ENCODE measurements around the gene KIFC3.
A peak's percentile ranks its signal among the peaks of the same experiment; 100 is the strongest.
"Not testable (repeated sequence)": the region's sequence is repeated elsewhere in the genome, so short reads cannot be mapped to it uniquely, and the experiment has no call there.

KIFC3 gene

DNA sequence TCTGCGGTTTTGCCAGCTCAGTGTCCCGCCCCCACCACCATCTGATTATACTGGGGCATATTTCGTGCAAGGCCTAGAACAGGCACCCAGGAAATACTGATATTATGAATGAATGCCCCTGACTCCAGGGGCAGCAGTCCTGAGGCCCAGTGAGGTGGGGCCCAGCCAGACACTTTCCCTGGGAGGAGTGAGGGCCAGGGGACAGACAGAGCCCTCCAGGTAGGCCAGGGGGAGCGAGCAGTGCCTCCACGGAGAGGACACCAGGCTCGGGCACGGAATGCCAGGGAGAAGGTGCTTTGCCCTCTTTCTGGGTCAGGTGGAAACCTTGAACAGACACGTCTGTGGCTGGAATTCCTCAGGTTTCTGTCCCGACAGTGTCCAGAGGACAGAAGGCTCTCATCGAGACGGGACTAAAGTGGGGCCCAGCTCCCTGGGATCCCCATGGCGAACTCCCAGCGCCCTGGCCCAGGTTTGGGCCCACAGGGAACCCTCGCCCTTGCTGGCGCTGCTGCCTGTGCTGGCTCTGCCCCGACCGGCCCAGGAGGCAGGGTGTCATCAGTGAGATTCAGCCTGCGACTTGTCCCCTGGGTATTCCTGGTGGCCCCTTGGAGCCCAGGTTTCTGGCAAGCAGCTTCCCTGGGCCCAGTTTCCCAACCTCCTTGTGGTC, 62.4 kb downstream of the KIFC3 start:
- no peak for DNase-seq (ENCODE audit: low spot score)

- no peak for DNase-seq (ENCODE audit: low spot score)
Observed at GRCh38 chr16:57738844-57739243, 63.4 kb downstream of the KIFC3 start.

GRCh38 chr16:57736419-57737351, 65.6 kb downstream of the KIFC3 start:
- peak; percentile 27 for DNase-seq (ENCODE audit: low spot score)

DNA sequence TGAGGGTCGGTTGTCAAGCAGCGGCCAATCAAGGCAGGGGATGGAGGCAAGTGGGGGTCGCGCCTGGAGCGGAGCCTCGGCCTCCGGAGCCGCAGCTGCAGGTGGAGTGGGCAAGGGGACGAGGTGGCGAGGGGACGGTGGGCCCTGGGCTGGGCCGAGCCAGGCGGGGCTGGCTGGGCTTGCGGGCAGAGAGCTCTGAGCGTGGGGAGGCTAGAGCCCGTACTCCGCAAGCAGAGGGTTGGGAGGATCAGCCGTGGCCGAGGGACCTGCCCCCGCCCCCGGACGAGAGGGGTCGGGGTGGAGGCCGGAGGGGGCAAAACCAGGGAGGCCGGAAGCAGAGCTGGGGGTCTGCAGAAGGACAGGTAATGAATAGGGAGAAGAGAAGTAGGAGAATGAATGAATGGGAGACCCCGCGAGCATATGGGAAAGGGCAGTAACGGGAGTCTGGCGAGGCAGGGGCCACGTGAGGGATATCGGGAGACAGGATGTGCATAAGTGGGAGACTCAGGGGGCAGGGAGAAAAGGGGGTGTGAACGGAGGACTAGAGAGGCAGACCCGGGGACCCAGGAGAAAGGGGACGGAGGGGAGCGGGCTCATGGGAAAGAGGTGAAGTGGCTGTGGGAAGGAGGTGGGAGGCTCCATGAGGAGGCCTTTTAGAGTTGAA, 66.4 kb downstream of the KIFC3 start, which contains the start of gene KATNB1:
Gene KATNB1, plus strand, starts transcription at position 16 of the 664 bp plus-strand sequence. CDS start 1,474 bp downstream, outside the sequence.
- DNase-seq (ENCODE audit: low spot score): no peak

DNA sequence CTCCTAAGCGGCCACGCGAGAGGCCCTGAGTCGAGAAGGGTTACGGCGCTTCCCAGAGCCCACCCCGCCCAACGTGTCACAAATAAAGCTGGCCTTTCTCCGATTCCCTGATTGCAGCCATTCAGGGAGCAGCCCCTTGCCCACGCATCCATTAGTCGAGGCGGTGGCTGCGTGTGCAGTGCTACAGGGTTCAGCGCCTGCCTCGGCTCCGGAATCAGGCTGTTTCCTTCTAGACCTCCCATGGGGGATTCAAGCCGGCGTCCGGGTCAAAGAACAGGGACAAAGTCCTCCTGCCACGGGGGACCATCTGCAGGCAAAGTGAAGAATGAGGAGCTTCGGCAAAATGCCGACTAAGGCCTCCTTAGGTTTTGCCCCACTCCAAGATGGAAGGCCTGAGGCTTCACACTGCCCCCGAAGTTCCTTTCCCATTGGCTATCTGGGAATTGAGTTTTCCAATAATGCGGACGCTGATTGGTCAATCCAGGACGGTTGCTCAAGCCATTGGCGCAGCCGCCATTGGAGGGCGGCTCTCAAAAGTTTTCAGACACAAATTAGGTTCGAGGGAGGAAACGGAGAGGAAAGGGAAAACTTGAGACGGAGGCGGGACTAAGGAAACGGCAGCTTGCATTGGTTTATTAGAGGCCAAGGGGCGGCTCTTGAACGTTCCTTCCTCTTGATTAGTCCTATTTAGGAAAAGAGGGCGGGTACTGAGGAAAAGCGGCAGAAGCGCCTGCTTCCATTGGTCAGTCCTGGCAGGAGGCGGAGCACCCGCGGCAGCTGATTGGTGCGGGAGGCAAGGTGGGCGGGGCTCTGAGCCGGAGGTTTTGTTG, 67.2 kb downstream of the KIFC3 start:
- DNase-seq (ENCODE audit: low spot score): peak; percentile 100

DNA sequence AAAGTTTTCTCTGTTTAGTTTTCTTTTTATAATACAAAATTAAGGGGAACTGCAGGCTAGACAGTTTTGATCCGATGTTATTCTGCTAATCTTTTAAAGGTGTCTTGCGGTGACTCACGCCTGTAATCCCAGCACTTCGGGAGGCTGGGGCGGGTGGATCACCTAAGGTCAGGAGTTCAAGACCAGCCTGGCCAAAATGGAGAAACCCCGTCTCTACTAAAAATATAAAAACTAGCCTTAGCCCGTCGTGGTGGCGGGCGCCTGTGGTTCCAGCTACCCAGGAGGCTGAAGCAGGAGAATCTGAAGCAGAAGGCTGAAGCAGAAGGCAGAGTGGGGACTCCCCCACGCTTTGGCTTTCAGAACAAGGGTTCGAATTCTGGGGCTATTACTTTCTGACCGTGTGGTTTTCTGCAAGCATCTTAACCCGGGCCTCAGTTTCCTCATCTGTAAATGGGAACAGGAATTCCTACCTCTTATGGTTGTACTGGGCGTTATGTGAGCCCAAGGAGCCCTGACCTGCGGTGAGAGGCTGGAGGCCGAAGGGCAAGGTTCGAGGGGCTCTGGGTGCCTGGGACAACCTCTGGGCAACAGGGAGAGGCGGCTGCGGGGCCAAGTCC, 67.9 kb downstream of the KIFC3 start:
- no peak for DNase-seq (ENCODE audit: low spot score)

DNA sequence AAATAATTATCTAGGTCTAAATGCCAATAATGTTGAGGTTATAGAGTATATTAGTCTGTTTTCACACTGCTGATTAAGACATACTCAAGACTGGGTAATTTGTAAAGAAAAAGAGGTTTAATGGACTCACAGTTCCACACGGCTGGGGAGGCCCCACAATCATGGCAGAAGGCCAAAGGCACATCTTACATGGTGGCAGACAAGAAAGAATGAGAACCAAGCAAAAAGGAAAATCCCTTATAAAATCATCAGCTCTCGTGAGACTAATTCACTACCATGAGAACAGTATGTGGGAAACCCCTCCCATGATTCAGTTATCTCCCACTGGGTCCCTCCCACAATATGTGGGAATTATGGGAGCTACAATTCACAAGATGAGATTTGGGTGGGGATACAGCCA, 69.6 kb downstream of the KIFC3 start:
- no peak for DNase-seq (ENCODE audit: low spot score)

- no peak for DNase-seq (ENCODE audit: low spot score)
Observed at GRCh38 chr16:57732037-57732436, 70.3 kb downstream of the KIFC3 start.

DNA sequence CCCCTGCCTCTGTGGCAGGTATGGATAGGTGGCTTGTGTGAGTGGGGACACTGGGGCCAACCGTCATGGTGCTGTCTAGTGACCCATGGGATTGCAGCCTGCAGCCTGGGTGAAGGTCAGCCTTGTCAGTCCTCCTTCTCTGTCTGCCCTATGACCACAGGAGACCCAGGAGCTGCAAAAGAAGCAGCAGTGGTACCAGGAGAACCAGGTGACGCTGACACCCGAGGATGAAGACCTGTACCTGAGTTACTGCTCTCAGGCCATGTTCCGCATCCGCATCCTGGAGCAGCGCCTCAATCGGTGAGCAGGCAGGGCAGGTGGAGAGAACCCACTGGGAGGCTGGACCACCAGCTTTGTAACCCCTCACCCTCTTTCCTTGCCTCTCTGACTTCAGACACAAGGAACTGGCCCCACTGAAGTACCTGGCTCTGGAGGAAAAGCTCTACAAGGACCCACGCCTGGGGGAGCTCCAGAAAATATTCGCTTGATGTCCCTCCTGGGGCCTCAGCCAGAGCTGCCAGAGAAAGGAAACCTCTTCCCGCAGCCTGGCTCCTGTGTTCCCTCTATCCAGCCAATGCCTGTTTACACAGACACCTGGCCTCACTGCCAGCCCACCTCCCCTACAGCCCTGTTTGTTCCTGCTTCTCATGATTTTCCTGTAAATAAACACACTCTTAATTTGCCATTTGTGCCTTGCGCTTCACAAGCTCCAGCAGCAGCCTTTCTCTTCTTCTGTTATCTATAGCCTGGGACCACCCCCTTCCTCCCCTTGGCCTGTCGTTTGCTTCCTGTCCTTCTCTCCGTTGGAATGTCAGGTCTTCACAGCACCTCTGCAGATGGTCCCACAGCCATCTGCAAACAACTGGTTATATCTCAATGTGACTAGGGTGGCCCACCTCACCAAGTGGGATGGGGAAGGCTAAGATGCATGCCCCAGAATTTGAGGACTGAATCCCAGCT, 71.2 kb downstream of the KIFC3 start:
- DNase-seq (ENCODE audit: low spot score): no peak

- not testable (repeated sequence) for DNase-seq (ENCODE audit: low spot score)
Observed at GRCh38 chr16:57729852-57730251, 72.4 kb downstream of the KIFC3 start.

DNA sequence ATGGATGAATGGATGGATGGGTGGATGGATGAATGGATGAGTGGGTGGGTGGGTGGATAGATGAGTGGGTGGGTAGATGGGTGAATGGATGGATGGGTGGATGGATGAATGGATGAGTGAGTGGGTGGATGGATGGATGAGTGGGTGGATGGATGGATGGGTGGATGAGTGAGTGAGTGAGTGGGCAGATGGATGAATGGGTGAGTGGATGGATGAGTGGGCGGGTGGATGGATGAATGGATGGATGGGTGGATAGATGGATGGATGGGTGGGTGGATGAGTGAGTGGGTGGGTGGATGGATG, 73.2 kb downstream of the KIFC3 start:
- DNase-seq (ENCODE audit: low spot score): no peak

GRCh38 chr16:57728336-57729181, 73.7 kb downstream of the KIFC3 start:
- no peak for DNase-seq (ENCODE audit: low spot score)

- no peak for DNase-seq (ENCODE audit: low spot score)
Observed at GRCh38 chr16:57727610-57728009, 74.7 kb downstream of the KIFC3 start.

DNA sequence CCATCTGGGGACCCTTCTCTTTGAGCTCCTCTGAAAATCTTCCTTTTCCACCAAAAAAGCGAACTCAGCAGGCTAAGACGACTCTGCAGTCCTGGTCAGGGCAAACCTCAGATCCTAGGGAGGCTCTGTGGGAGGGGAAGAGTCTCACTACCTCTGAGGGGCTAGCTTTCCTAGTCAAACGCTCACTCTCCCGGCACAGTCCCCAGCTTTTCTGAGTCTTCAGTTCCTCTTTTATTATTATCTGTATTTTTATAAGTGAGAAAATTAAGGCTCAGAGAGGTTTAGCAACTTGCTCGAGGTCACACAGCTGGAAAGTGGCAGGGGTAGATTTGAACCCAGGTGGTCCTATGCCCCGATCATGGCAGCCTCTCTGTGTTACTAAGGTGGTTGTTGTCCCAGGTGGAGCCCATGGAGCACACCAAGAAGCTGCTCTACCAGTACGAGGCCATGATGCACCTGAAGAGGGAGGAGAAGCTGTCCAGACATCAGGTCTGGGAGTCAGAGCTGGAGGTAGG, 75.8 kb downstream of the KIFC3 start:
- DNase-seq (ENCODE audit: low spot score): no peak

- no peak for DNase-seq (ENCODE audit: low spot score)
Observed at GRCh38 chr16:57725976-57726375, 76.3 kb downstream of the KIFC3 start.

DNA sequence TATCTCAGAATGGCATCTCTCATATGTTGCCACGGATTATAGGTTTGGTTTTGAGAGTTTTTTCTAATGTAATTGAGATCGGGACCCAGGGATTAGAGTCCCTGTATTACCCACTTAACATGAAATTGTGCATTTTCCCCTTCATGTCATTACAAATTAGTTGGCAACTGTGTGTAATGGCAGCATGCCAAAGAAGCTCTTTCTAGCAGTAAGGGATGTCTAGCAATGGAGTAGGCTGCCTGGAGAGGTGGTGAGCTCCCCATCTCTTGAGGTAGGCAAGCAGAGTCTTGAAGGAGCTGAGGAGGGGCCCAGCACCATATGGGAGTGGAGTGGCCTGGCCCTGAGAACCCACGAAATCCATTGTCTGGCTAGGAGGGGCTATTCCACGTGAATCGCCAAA, 76.7 kb downstream of the KIFC3 start:
- DNase-seq (ENCODE audit: low spot score): no peak

DNA sequence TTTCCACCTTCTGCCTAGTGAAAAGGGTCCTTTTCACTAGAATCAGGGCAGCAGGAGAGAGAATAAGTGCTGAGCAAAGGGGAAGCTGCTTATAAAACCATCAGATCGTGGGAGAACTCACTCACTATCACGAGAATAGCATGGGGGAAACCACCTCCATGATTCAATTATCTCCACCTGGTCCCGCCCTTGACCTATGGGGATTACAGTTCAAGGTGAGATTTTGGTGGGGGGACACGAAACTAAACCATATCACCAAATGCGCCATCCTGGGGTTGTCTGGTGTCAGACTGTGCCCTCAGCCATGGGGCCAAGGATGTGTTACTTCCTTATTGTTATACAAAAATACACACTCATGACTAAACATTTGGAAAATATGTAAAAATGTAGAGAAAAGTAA, 77.1 kb downstream of the KIFC3 start:
- no peak for DNase-seq (ENCODE audit: low spot score)

GRCh38 chr16:57724531-57724930, 77.8 kb downstream of the KIFC3 start:
- DNase-seq (ENCODE audit: low spot score): no peak

- no peak for DNase-seq (ENCODE audit: low spot score)
Observed at GRCh38 chr16:57723170-57723569, 79.1 kb downstream of the KIFC3 start.
